Upper lobe of left lung (tissue), 6 donors: ENCODE results near the gene RGS11. TPM values are rescaled to one million over a fixed set of nuclear protein-coding genes. Genes with fewer than 3 reads are reported as not detected.

Source experiments
- ATAC-seq, 2 donors: fragments of 200-7000 bp; cut with Tn5 transposase; one replicate each; pipeline ENCODE4 v1.9.1; 2022; ENCODE audit warnings: mild to moderate bottlenecking in 2 of 2, moderate library complexity in 2 of 2; ENCODE audit not compliant: low FRiP score in 2 of 2
- DNase-seq, 2 donors: peaks; one replicate each; pipeline ENCODE4 v3.0.0-alpha.2; 2019 to 2020
- H3K27ac ChIP-seq, 4 donors: fragments of 200-600 bp; sonication (generic); one replicate each; pipeline ENCODE4 v1.5.1; 2016 to 2019
- H3K27me3 ChIP-seq, 4 donors: fragments of 200-600 bp; sonication (generic); one replicate each; pipeline ENCODE4 v1.5.1; 2017 to 2019
- H3K36me3 ChIP-seq, 4 donors: fragments of 200-600 bp; sonication (generic); one replicate each; pipeline ENCODE4 v1.5.1; 2016 to 2019
- H3K4me1 ChIP-seq, 4 donors: fragments of 200-600 bp; sonication (generic); one replicate each; pipeline ENCODE4 v1.5.1; 2018 to 2019
- H3K4me3 ChIP-seq, 4 donors: fragments of 200-600 bp; sonication (generic); one replicate each; pipeline ENCODE4 v1.5.1; 2017 to 2019; ENCODE audit warnings: mild to moderate bottlenecking in 2 of 4, moderate library complexity in 1 of 4
- H3K9me3 ChIP-seq, 4 donors: fragments of 200-600 bp; sonication (generic); one replicate each; pipeline ENCODE4 v1.5.1; 2018 to 2019
- CTCF ChIP-seq, 6 experiments: fragments of 450-650 bp in 4 of 6; fragments of 200-600 bp in 2 of 6; sonication (generic) in 2 of 6; IDR thresholded peaks; one replicate each; pipeline ENCODE4 v1.5.1; 2016 to 2019; ENCODE audit warnings: antibody characterized with exemption in 6 of 6
- EP300 ChIP-seq, 4 donors: sonication (generic); formaldehyde crosslinking; IDR thresholded peaks; one replicate each; pipeline ENCODE4 v1.5.1; 2017; ENCODE audit warnings: antibody characterized with exemption in 4 of 4, control low read depth in 2 of 4
- POLR2A ChIP-seq, 4 donors: fragments of 450-650 bp; IDR thresholded peaks; one replicate each; pipeline ENCODE4 v1.5.1; 2016 to 2017; ENCODE audit warnings: antibody characterized with exemption in 4 of 4, mild to moderate bottlenecking in 2 of 4
- POLR2AphosphoS5 ChIP-seq, 2 donors: sonication (generic); formaldehyde crosslinking; IDR thresholded peaks; one replicate each; pipeline ENCODE4 v1.5.1; 2017; ENCODE audit warnings: antibody characterized with exemption in 2 of 2
- WGBS, 2 donors: methylation state at CpG; one replicate each; pipeline ENCODE4 v1.1.5; 2017 to 2018; 5-methylcytosine and 5-hydroxymethylcytosine counted together
- total RNA-seq, 6 donors: library from RNA; depleted of rRNA in 4 of 6; stranded (reverse); fragments of >200 nt in 4 of 6; gene quantifications; one replicate each; pipeline versions ENCODE4 v1.1.0 to v1.2.1, GENCODE V29; 2016 to 2021
- donor health status: DM: no; HTN: no; CAD: no; lungs with moderate emphysema.
- donor health status: DM: no; HTN: yes; CAD: no; lungs with severe emphysema.

RGS11 gene
- total RNA-seq, 6 donors from 2014 or later, result 1.9 to 16.8 (median 5.5) TPM

GRCh38 chr16:296806-297510 is 21.2 kb upstream of the RGS11 start:
- WGBS, 2 donors, result 92 to 95% methylated on average over 37 of the region's 37 CpGs
- Histone ChIP-seq H3K4me3 (no peak overlapping the region), H3K27ac (no peak overlapping the region), H3K9me3 (no peaks in the 10 kb centered on the region), H3K4me1 (no peaks in the 10 kb centered on the region), H3K27me3 (no peaks in the 10 kb centered on the region), H3K36me3 (peaks cover 8 to 58% (median 46%) of the 10 kb centered on the region in 4 donors)
- TF ChIP-seq CTCF (IDR thresholded peaks at IDR 0.05), result no peak
- no peak for TF ChIP-seq EP300 (IDR thresholded peaks at IDR 0.05)
- TF ChIP-seq POLR2AphosphoS5 (IDR thresholded peaks at IDR 0.05), result no peak
- no peak for TF ChIP-seq POLR2A (IDR thresholded peaks at IDR 0.05)
- DNase-seq (peak in 1 of 2 donors; percentile 79), ATAC-seq (no peak)

- H3K4me1 ChIP-seq, result no peaks in the 10 kb centered on the region
- no peak overlapping the region for H3K4me3 ChIP-seq
- no peak overlapping the region for H3K27ac ChIP-seq
- H3K27me3 ChIP-seq, result no peaks in the 10 kb centered on the region
- peaks cover 9 to 59% (median 48%) of the 10 kb centered on the region in 4 donors for H3K36me3 ChIP-seq
- ATAC-seq, result peak in 1 of 2 donors; percentile 2
- 96 to 98% methylated on average over 14 of the region's 14 CpGs for WGBS, 2 donors
- TF ChIP-seq POLR2A (IDR thresholded peaks at IDR 0.05), result no peak
- no peak for TF ChIP-seq EP300 (IDR thresholded peaks at IDR 0.05)
- no peaks in the 10 kb centered on the region for H3K9me3 ChIP-seq
- DNase-seq, result no peak
Observed at GRCh38 chr16:296276-296675, 20.5 kb upstream of the RGS11 start.

- TF ChIP-seq EP300 (IDR thresholded peaks at IDR 0.05) (no peak), POLR2A (IDR thresholded peaks at IDR 0.05) (no peak)
- Histone ChIP-seq H3K27ac (no peak overlapping the region), H3K27me3 (no peaks in the 10 kb centered on the region), H3K4me3 (no peak overlapping the region), H3K9me3 (no peaks in the 10 kb centered on the region), H3K4me1 (no peaks in the 10 kb centered on the region), H3K36me3 (peaks cover 9 to 83% (median 76%) of the 10 kb centered on the region in 4 donors)
- WGBS, 2 donors, result 89 to 94% methylated on average over 11 to 30 of the region's 32 CpGs
- peak in 1 of 2 donors; percentile 71 for DNase-seq
- no peak for ATAC-seq
Observed at GRCh38 chr16:293043-293775, 17.5 kb upstream of the RGS11 start.

- Histone ChIP-seq H3K4me3 (no peak overlapping the region), H3K4me1 (no peaks in the 10 kb centered on the region), H3K9me3 (no peaks in the 10 kb centered on the region), H3K27ac (no peak overlapping the region), H3K36me3 (peaks cover 3 to 81% (median 72%) of the 10 kb centered on the region in 4 donors), H3K27me3 (no peaks in the 10 kb centered on the region)
- 90 to 96% methylated on average over 9 to 17 of the region's 17 CpGs for WGBS, 2 donors
- TF ChIP-seq EP300 (IDR thresholded peaks at IDR 0.05) (no peak), CTCF (IDR thresholded peaks at IDR 0.05) (no peak), POLR2AphosphoS5 (IDR thresholded peaks at IDR 0.05) (no peak), POLR2A (IDR thresholded peaks at IDR 0.05) (no peak)
- ATAC-seq (no peak), DNase-seq (no peak)
Observed at GRCh38 chr16:291539-291938, 15.8 kb upstream of the RGS11 start.

GRCh38 chr16:290681-291405 is 15.1 kb upstream of the RGS11 start:
- no peaks in the 10 kb centered on the region for H3K27me3 ChIP-seq
- TF ChIP-seq POLR2A (IDR thresholded peaks at IDR 0.05), result no peak
- no peak for TF ChIP-seq EP300 (IDR thresholded peaks at IDR 0.05)
- TF ChIP-seq CTCF (IDR thresholded peaks at IDR 0.05), result no peak
- TF ChIP-seq POLR2AphosphoS5 (IDR thresholded peaks at IDR 0.05), result no peak
- no peak for ATAC-seq
- H3K4me1 ChIP-seq, result no peaks in the 10 kb centered on the region
- H3K9me3 ChIP-seq, result no peaks in the 10 kb centered on the region
- WGBS, 2 donors, result 94 to 96% methylated on average over 18 to 49 of the region's 50 CpGs
- H3K4me3 ChIP-seq, result no peak overlapping the region
- H3K27ac ChIP-seq, result no peak overlapping the region
- DNase-seq, result peak in 1 of 2 donors; percentile 82
- peaks cover 3 to 77% (median 67%) of the 10 kb centered on the region in 4 donors for H3K36me3 ChIP-seq
